Lower lobe of right lung (tissue), 2 donors: ENCODE data around the gene SRRM5. TPM values are rescaled to one million over a fixed set of nuclear protein-coding genes. Genes with fewer than 3 reads are reported as not detected.

Experiments used
- ATAC-seq, 2 donors: fragments of 200-7000 bp; cut with Tn5 transposase; one replicate each; pipeline ENCODE4 v1.9.1; 2020 to 2022; ENCODE audit warnings: mild to moderate bottlenecking in 2 of 2, moderate library complexity in 2 of 2
- DNase-seq: peaks from one replicate; pipeline ENCODE4 v3.0.0-alpha.2; 2020
- H3K27ac ChIP-seq: fragments of 200-600 bp; one replicate; pipeline ENCODE4 v1.8.0; 2022
- H3K27me3 ChIP-seq: fragments of 200-600 bp; one replicate; pipeline ENCODE4 v1.8.0; 2022; ENCODE audit warnings: low read depth
- H3K36me3 ChIP-seq: fragments of 200-600 bp; one replicate; pipeline ENCODE4 v1.8.0; 2022; ENCODE audit warnings: mild to moderate bottlenecking
- H3K4me1 ChIP-seq: fragments of 200-600 bp; one replicate; pipeline ENCODE4 v1.8.0; 2022
- H3K4me3 ChIP-seq: fragments of 200-600 bp; one replicate; pipeline ENCODE4 v1.8.0; 2022; ENCODE audit warnings: mild to moderate bottlenecking
- H3K9me3 ChIP-seq: fragments of 200-600 bp; one replicate; pipeline ENCODE4 v1.8.0; 2022
- intact Hi-C: fragments of 100-400 bp; cut with DNase I; formaldehyde crosslinking; loops from one replicate; pipeline ENCODE4 v1.11.0; 2022
- total RNA-seq: library from RNA; stranded (reverse); fragmentation: NEBNext Ultra II Directional; extraction: Animal tissue kit (Norgen Biotek cat#: 25700); gene quantifications from one replicate; pipeline ENCODE4 v1.2.1, GENCODE V29; 2021
- TF ChIP-seq, protein P1 (sequence below): fragments of 200-600 bp; IDR thresholded peaks from one replicate; pipeline ENCODE4 v1.8.0; 2022; ENCODE audit warnings: antibody characterized with exemption, mild to moderate bottlenecking
- donor health status: DM: no; HTN: yes; CAD: no; lungs with severe emphysema.

SRRM5 gene
- total RNA-seq, 1 donor from 2014 or later = 0.24 TPM

DNA sequence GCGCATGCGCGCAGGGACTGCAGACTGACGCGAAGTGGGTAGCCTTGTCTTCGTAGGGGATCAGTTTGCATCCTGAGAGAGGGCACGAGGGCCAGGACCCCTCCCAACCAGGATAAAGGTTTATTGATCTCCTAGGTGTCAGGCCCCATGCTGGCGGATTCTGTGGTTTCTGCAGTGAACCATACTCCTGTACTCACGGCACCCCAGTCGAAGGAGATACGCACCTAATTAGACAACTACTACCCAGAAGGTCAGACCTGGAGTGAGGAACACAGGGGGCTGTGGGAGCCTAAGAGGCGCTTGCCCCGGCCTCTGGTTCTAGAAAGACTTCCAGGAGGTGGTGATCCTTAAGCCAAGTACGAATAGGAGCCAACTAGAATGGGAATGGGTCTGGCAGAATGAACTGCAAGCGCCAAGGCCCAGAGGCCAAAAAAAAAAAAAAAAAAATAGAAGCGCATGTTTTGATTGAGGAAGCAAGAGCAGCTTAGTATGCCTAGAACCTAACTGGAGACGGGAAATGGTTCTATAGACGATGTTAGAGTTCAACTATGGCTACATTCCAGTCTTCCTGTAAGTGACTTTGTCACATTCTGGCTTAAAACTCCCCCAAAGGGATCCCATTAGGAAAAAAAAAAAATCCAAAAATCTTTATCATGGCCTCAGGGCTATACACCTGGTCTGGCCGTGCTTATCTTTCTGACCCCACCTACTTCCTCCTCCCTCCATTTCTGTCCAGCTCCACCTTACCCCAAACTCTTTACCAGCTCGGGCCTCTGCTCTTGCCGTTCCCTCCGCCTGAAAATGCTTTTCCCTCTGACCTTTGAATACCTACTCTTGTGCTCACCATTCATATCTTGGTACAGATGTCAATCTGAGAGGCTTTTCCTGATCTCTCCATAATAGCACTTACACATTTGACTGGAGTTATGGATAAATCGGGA, 8.4 kb downstream of the SRRM5 start:
- Histone ChIP-seq H3K27ac (peak overlapping the region; percentile 97), H3K4me3 (peak overlapping the region; percentile 97), H3K9me3 (no peaks in the 10 kb centered on the region), H3K36me3 (no peaks in the 10 kb centered on the region), H3K4me1 (peaks cover 18% of the 10 kb centered on the region), H3K27me3 (no peaks in the 10 kb centered on the region)
- TF ChIP-seq, protein P1, sequence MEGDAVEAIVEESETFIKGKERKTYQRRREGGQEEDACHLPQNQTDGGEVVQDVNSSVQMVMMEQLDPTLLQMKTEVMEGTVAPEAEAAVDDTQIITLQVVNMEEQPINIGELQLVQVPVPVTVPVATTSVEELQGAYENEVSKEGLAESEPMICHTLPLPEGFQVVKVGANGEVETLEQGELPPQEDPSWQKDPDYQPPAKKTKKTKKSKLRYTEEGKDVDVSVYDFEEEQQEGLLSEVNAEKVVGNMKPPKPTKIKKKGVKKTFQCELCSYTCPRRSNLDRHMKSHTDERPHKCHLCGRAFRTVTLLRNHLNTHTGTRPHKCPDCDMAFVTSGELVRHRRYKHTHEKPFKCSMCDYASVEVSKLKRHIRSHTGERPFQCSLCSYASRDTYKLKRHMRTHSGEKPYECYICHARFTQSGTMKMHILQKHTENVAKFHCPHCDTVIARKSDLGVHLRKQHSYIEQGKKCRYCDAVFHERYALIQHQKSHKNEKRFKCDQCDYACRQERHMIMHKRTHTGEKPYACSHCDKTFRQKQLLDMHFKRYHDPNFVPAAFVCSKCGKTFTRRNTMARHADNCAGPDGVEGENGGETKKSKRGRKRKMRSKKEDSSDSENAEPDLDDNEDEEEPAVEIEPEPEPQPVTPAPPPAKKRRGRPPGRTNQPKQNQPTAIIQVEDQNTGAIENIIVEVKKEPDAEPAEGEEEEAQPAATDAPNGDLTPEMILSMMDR = no peak
- peak in 1 of 2 donors; percentile 1 for ATAC-seq
- intact Hi-C loops = no loop called here
- peak; percentile 89 for DNase-seq

DNA sequence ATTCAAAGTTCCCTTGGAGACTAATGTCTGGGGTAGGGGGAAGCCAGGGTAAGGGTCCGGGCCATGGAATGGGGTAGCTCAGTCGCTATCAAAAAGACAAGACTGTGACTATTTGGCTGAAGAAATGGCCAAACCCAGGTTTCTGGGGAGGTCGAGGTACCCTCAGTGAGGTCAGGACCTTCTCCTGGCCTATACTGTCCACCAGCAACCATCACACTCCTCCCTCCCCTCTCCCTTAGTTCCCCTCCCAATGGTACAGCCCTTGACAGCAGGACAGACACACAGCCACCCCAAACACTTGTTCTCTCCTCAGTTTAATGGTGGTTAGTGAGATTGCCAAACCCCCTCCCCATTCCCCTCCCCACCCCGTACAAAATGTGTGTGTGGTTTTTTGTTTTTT, 10.2 kb downstream of the SRRM5 start:
- H3K36me3 ChIP-seq = no peaks in the 10 kb centered on the region
- H3K27ac ChIP-seq = no peak overlapping the region
- H3K27me3 ChIP-seq = no peaks in the 10 kb centered on the region
- TF ChIP-seq, protein P1 = no peak
- no peaks in the 10 kb centered on the region for H3K9me3 ChIP-seq
- DNase-seq = no peak
- H3K4me3 ChIP-seq = no peak overlapping the region
- ATAC-seq = no peak
- H3K4me1 ChIP-seq = peaks cover 18% of the 10 kb centered on the region
- intact Hi-C loops = no loop called here

DNA sequence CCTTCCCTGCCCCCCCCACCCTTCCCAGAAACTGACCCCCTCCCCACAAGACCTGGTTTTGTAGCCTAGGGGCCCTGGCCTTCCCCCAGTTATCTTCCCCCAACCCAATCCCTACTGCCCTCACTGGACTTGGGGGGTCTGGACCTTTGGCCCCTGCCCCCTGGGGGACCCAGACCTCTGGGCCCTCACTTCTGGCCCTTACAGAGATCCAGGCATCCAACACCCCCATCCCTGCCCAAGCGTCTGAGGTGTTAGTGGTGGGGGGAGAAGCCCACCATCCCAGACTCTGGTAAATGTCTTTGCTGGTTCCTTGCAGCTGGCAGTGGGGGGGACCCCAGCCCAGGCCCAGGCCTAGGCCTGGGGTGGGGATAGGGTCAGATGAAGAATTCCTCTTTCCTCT, 11.1 kb downstream of the SRRM5 start:
- Histone ChIP-seq H3K4me1 (peaks cover 18% of the 10 kb centered on the region), H3K9me3 (no peaks in the 10 kb centered on the region), H3K36me3 (no peaks in the 10 kb centered on the region), H3K27ac (no peak overlapping the region), H3K4me3 (no peak overlapping the region), H3K27me3 (no peaks in the 10 kb centered on the region)
- no peak for DNase-seq
- intact Hi-C loops = no loop called here
- TF ChIP-seq, protein P1 = no peak
- ATAC-seq = no peak

DNA sequence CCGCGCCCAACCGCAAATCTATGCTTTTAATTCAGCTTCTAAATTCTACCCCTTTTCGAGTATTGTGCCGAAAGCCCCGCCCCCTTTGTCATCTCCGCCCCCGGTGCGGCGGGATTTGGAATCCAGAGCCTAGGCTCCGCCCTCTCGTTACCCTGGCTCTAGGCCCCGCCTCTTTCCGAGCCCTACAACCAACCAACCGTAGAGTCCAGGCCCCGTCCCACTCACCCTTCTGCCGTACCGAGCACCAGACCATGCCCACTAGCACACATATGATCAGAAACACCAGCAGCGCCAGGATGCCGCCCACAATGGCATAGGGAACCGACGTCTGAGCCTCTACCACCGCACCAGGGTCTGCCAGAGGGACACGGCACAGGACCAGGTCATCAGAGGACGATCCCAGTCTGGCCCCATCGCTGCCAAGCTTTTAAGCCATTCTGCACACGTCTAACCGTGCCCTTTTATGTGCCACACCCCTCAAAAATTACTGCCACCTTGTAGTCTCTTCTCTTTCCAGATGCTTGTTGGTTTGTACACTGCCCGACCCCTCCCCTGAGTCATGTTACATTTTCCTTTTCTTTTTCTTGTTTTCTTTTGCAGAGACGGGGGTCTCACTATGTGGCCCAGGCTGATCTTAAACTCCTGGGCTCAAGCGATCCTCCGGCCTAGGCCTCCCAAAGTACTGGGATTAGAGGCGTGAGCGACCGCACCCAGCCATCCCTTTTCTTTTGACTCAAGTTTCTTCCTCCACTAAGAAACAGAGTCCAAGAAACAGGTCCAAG, 12.2 kb downstream of the SRRM5 start:
- Histone ChIP-seq H3K4me3 (no peak overlapping the region), H3K27ac (no peak overlapping the region), H3K36me3 (no peaks in the 10 kb centered on the region), H3K27me3 (no peaks in the 10 kb centered on the region), H3K4me1 (peaks cover 10% of the 10 kb centered on the region), H3K9me3 (no peaks in the 10 kb centered on the region)
- no peak for ATAC-seq
- DNase-seq = no peak
- TF ChIP-seq, protein P1 = no peak
- intact Hi-C loops = no loop called here

DNA sequence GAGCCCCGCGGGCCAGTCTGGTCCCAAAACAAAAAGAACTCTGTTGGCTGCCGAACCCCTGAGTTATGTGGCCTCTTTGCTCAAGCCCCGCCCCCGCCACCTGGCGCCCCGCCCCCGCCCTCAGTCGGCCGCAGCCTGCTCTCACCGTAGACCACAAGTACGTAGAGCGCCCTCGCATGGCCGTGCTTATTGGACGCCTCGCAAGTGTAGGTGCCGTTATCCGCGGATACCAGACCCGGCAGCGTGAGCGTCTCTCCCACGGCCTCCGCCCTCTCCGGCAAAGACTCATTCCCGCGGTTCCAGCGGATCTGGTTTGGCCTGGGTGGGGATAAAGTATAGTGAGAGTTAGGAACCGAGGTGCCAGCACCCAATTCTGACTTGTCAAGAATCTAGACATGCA, 13.0 kb downstream of the SRRM5 start:
- intact Hi-C loops = no loop called here
- ATAC-seq = peak; percentile 52 to 60
- DNase-seq = peak; percentile 82

More for the DNA sequence above, 13.0 kb downstream of the SRRM5 start:
- no peak overlapping the region for H3K27ac ChIP-seq
- H3K9me3 ChIP-seq = no peaks in the 10 kb centered on the region
- TF ChIP-seq, protein P1 = peak; percentile 12
- H3K27me3 ChIP-seq = no peaks in the 10 kb centered on the region
- peaks cover 9% of the 10 kb centered on the region for H3K4me1 ChIP-seq
- H3K36me3 ChIP-seq = no peaks in the 10 kb centered on the region
- no peak overlapping the region for H3K4me3 ChIP-seq
